GM23338 (cell line): Measurements from ENCODE around the gene CMSS1.

ENCODE experiments used
- CREB1 ChIP-seq: fragments of 250-450 bp; sonication (Bioruptor Pico); IDR thresholded peaks from 2 replicates; pipeline ENCODE4 v1.5.0; 2020; ENCODE audit warnings: low read depth, mild to moderate bottlenecking, moderate library complexity
- CTCF ChIP-seq, 2 experiments: fragments of 200-600 bp in 1 of 2; sonication (generic) in 1 of 2; conservative IDR thresholded peaks; 2 replicates each; pipeline versions ENCODE4 v1.5.1 to v1.6.1; 2016 to 2017; ENCODE audit warnings: antibody characterized with exemption in 2 of 2, low read depth in 2 of 2, mild to moderate bottlenecking in 2 of 2, moderate library complexity in 1 of 2
- EZH2 ChIP-seq: fragments of 200-600 bp; sonication (generic); IDR thresholded peaks from one replicate; pipeline ENCODE4 v1.8.0; 2017; ENCODE audit warnings: antibody characterized with exemption, mild to moderate bottlenecking, low read depth; ENCODE audit not compliant: unreplicated experiment
- EZH2phosphoT487 ChIP-seq: fragments of 200-600 bp; sonication (generic); IDR thresholded peaks from one replicate; pipeline ENCODE4 v1.8.1; 2018; ENCODE audit warnings: antibody characterized with exemption; ENCODE audit not compliant: unreplicated experiment
- POLR2AphosphoS5 ChIP-seq: IDR thresholded peaks from 2 replicates; pipeline ENCODE4 v1.6.1; 2016; ENCODE audit warnings: antibody characterized with exemption, low read depth
- REST ChIP-seq: IDR thresholded peaks from one replicate; pipeline ENCODE4 v1.6.1; 2018; ENCODE audit warnings: antibody characterized with exemption; ENCODE audit not compliant: unreplicated experiment
- ZNF114 ChIP-seq: fragments of 250-450 bp; sonication (Bioruptor Pico); IDR thresholded peaks from 2 replicates; pipeline ENCODE4 v1.5.0; 2020; ENCODE audit warnings: mild to moderate bottlenecking, moderate library complexity
- ZNF331 ChIP-seq: fragments of 250-450 bp; sonication (Bioruptor Pico); IDR thresholded peaks from 2 replicates; pipeline ENCODE4 v1.5.0; 2020; ENCODE audit warnings: low read depth, mild to moderate bottlenecking, moderate library complexity

DNA sequence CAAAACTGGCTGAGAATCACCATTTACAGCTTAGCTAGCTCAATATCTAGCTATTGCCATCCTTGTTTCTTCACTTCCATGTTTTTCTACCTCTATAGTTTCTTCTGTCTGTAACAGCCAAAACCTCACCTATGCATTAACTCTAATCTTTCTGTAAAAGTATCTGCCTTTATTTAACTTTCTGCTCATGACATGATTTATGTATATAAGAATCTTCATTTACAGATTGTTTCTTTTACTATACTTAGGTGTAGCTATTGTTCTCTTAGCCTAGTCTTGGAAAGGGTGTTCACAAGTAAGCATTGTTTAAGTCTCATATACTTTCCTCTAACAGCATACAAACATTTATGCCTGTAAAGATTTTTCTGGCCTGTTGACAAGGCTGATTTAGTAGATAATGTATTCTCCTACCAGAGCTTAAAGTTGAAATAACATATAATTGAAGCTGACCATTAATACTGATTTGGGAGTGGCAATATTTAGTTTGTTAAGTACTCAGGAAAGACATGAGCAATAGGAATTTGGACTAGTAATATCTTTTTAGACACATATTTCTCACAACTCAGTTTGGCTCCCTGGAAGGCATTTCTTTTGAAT, 287.3 kb downstream of the CMSS1 start:
- TF ChIP-seq CTCF (conservative IDR thresholded peaks at IDR 0.05; ENCODE audit: low read depth in 2 of 2) (no peak), EZH2phosphoT487 (no peak), POLR2AphosphoS5 (no peak), ZNF331 (no peak), EZH2 (no peak), ZNF114 (CRISPR knock-in tag) (no peak), REST (no peak), CREB1 (CRISPR knock-in tag) (no peak)
